HG02588 (cell line): ENCODE measurements around the gene ZNF232.
"Not testable (repeated sequence)": the region's sequence is repeated elsewhere in the genome, so short reads cannot be mapped to it uniquely, and the experiment has no call there.

Experiments
- ATAC-seq: cut with Tn5 transposase; IDR thresholded peaks from one replicate; pipeline ENCODE4 v1.9.1; 2021; ENCODE audit warnings: mild to moderate bottlenecking, moderate library complexity; ENCODE audit not compliant: unreplicated experiment

Gene ZNF232

DNA sequence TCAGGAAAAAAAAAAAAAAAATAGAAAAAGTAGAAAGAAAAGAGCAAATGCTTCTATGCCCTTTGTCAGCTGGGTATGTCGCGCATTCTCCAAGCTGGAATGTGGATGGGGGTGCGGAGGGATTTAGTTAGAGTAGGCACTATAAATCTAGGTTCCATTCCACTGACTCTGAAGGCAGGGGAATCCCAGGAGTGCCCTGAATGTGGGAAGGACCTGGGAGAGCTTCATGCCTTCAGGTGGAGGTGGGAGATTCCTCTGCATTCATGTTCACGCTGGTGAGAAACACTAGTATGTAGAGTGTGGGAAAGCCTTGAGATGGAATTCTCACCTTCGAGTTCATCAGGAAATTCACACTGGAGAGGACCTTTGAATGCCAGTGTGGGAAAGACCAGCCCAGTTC is 12.4 kb downstream of the ZNF232 start:
- ATAC-seq = no peak

DNA sequence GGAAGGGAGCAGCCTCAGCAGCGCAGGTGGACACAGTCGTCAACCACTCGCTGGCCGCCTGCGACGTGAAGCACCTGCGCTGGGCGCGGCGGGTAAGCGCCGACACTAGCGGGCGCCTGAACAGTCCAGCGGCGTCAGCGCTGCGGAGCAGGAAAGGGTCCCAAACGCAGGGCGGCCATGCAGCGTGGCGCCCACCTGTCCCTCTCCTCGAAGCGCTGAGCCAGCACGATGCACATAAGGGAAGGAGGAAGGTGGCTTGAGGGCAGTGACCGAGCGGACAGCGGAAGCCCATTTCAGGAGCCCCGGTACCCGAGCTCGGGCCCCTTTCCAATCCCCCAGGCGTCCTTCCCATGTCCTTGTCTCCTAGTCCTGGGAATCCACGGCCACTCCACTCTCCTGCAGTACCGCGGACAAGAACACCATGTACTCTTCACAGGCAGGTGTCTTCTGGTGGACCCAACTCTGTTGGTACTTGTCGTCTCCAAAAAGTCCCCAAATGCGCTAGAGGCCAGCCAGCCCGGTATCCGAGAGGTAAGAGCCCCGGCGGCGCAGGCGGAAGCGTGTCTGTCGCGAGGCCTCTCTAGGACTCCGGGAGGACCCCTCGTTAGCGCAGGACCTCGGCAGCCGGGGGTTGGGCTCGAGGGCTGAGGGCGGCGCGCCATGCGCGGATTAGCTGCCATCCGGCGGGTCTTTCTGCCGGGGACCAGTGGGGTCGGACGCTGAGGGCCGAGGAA is 14.4 kb downstream of the ZNF232 start:
- no peak for ATAC-seq

- ATAC-seq = no peak
These were observed 15.0 kb downstream of the ZNF232 start for GRCh38 chr17:5096731-5097100.

DNA sequence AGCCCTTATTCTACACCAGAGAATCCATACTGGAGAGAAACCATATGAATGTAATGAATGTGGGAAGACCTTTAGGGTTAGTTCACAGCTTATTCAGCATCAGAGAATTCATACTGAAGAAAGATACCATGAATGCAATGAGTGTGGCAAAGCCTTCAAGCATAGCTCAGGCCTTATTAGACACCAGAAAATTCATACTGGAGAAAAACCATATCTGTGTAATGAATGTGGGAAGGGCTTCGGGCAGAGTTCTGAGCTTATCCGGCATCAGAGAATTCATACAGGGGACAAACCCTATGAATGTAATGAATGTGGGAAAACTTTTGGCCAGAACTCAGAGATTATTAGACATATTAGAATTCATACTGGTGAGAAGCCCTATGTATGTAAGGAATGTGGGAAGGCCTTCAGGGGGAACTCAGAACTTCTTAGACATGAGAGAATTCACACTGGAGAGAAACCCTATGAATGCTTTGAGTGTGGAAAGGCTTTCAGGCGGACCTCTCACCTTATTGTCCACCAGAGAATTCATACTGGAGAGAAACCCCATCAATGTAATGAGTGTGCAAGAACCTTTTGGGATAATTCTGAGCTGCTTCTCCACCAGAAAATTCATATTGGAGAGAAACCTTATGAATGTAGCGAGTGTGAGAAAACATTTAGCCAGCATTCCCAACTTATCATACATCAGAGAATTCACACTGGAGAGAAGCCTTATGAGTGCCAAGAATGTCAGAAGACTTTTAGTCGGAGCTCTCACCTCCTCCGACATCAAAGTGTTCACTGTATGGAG is 19.3 kb downstream of the ZNF232 start:
- ATAC-seq = no peak

DNA sequence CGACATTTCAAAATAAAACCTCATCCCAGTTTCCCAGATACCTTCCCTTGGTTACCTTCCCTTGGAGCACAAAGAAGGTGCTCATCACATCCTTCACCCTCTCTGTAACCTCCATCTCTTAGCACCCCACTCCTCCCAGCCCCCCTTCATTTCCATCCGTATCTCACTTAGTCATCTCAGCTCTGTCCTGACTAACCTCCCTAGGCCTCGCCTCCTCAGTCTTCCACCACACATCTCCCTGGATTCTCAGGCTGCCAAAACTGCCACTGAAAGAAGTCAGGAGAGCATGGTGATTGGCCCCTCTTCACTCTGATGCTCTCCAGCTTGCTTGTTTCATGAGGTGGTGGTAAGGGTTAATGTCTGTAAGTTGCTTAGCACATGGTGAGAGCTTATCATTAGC is 31.1 kb downstream of the ZNF232 start:
- ATAC-seq = no peak

DNA sequence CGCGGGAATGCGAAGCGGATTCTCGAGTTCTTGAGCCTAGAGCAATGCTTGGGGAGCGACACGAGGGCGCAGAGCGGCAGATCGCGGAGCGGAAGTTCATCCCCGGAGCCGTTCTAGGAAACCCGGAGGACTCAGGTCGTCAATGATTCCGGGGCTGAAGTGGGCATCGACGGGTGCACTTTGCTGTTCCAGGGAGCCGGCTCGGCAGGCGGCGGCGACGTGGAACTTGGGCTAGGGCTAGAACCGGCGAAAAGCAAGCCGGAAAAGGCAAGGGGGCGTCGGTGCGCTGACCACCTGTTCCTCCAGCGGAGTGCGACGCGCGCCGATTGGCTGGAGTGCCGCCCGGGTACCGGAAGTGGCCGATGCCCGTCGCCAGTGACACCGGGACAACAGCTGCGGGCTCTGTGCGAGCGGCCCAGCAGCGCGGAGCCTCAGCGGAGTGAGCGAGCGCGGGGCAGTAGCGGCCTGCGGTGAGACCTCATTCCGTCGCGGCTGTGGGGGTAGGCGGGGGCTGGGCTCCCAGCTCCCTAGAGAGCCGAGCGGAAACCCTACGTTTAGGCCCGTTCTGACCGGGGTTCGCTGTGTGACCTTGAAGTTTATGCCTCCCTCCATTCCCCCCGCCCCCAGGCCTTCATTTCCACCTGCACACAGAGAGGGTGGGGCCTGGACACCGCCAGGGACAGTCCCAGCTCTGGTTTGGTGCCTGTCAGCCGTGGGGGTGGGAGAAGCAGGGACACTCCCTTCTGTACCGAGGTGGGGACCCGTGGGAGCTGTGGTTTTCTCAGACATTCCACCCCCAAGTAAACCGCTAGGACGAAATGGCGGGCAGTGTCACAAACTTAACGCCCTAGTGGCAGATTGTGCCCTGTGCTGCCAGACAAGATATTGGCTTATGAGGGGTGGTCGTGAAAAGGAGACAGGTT is 33.3 kb downstream of the ZNF232 start, which contains the start of gene ZFP3:
Gene ZFP3, plus strand, starts transcription at position 362 of the 923 bp plus-strand sequence. CDS start 13,038 bp downstream, outside the sequence.
- peak; percentile 74 for ATAC-seq

DNA sequence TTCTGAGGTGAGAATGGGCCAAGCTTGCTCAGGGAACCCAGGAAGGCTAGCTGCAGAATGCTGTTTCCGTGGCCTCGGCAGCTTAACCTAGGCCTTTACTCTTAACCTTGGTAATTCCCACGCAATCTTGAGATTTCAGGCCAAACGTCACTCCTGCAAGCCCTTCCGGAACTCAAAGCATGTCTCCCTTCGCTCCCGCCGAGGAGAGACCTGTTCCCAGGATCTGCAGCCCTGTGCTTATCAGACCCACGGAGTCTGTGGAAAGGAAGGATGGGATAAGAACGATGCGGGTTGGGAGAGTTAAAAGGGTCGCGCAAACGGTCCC is 33.9 kb downstream of the ZNF232 start:
- no peak for ATAC-seq

DNA sequence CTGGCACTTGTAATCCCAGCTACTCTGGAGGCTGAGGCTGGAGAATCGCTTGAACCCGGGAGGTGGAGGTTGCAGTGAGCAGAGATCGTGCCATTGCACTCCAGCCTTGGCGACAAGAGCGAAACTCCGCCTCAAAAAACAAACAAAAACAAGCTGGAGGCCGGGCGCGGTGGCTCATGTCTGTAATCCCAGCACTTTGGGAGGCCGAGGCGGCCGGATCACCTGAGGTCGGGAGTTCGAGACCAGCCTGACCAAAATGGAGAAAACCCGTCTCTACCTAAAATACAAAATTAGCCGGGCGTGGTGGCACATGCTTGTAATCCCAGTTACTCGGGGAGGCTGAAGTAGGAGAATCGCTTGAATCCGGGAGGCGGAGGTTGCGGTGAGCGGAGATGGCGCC is 34.4 kb downstream of the ZNF232 start:
- ATAC-seq = not testable (repeated sequence)

- not testable (repeated sequence) for ATAC-seq
These were observed 36.2 kb downstream of the ZNF232 start for GRCh38 chr17:5075472-5075871.

- no peak for ATAC-seq
These were observed 42.0 kb downstream of the ZNF232 start for GRCh38 chr17:5069724-5070123.

- ATAC-seq = no peak
These were observed 43.4 kb downstream of the ZNF232 start for GRCh38 chr17:5068236-5068635.

DNA sequence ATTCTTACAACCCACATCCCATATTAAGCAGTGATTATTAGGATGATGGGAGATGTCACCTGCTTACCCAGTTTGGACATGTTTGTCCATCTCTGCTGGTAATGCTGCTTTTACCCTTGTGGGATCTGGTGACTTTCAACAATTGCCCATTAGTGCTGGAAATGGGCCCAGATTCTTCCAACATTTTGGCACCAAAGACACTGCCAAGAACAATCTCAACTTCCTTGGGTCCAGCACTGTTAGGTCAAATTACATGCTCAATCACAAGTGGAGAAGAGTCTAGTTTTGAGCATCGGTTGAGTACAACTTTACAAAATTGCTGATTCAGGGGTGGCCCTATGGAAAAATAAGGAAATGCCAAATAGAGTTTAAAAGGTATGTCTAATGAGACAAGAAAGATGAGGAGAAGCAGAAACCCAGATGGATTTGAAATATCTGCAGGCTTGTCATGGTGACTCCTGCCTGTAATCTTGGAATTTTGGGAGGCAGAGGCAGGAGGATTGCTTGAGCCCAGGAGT is 46.4 kb downstream of the ZNF232 start:
- no peak for ATAC-seq
